H1 (cell line): ENCODE results near the gene C19orf44. TPM values are rescaled to one million over a fixed set of nuclear protein-coding genes. Genes with fewer than 3 reads are reported as not detected.

Experiments used
- CTCF ChIA-PET: fragments of 300-600 bp; sonication (Branson Sonifier 250); formaldehyde crosslinking; loops from one replicate; lab custom pipeline; 2021; ENCODE audit not compliant: partially characterized antibody; lab: Charles Lee
- POLR2A ChIA-PET: fragments of 300-600 bp; sonication (Branson Sonifier 250); formaldehyde crosslinking; loops from one replicate; lab custom pipeline; 2021; ENCODE audit warnings: inconsistent platforms; ENCODE audit not compliant: partially characterized antibody; lab: Charles Lee
- DNase-seq, 2 experiments: peaks; one replicate each; pipeline versions ENCODE4 v3.0.0 to v3.0.0-alpha.2; 2010 to 2022; ENCODE audit warnings: low spot score in 2 of 2, low read depth in 1 of 2, mixed read lengths in 1 of 2
- FAIRE-seq: peaks from 2 replicates; lab custom pipeline; 2011; peaks lifted over from hg19 to GRCh38; lab: Jason Lieb, UNC
- H2AFZ ChIP-seq: 2 replicates; pipeline ENCODE4 v1.8.1; 2012; ENCODE audit warnings: low read length, inconsistent platforms
- H2AK5ac ChIP-seq: 2 replicates; pipeline ENCODE4 v1.6.1; 2013; ENCODE audit warnings: low read depth, low read length
- H2BK120ac ChIP-seq: replicated peaks from 2 replicates; pipeline ENCODE3; 2013; ENCODE audit warnings: low read depth, low read length, inconsistent platforms
- H2BK12ac ChIP-seq: 2 replicates; pipeline ENCODE4 v1.6.1; 2013; ENCODE audit warnings: low read depth, low read length
- H2BK15ac ChIP-seq: 2 replicates; pipeline ENCODE4 v1.6.1; 2013; ENCODE audit warnings: low read length
- H2BK20ac ChIP-seq: 2 replicates; pipeline ENCODE4 v1.6.1; 2013; ENCODE audit warnings: low read length
- H2BK5ac ChIP-seq: 2 replicates; pipeline ENCODE4 v1.6.1; 2013; ENCODE audit warnings: low read depth, low read length
- H3K14ac ChIP-seq: 2 replicates; pipeline ENCODE4 v1.6.1; 2013; ENCODE audit warnings: inconsistent platforms; ENCODE audit not compliant: insufficient read length
- H3K18ac ChIP-seq: 2 replicates; pipeline ENCODE4 v1.6.1; 2013; ENCODE audit warnings: low read length; ENCODE audit errors: extremely low read depth
- H3K23ac ChIP-seq: 2 replicates; pipeline ENCODE4 v1.6.1; 2013; ENCODE audit warnings: inconsistent platforms; ENCODE audit not compliant: insufficient read length
- H3K23me2 ChIP-seq: 2 replicates; pipeline ENCODE4 v1.6.1; 2013; ENCODE audit warnings: low read depth, low read length
- H3K27ac ChIP-seq: 2 replicates; pipeline ENCODE4 v1.6.1; 2011; ENCODE audit warnings: low read depth, low read length, inconsistent platforms
- H3K27me3 ChIP-seq, 4 experiments: replicated peaks in 1 of 4; 1 replicate in 1 of 4; 2 replicates in 3 of 4; pipeline versions ENCODE4 v1.6.1 to v1.8.1; 2011 to 2013; ENCODE audit warnings: low read length in 3 of 4, mild to moderate bottlenecking in 3 of 4, inconsistent platforms in 2 of 4, mixed read lengths in 2 of 4, moderate library complexity in 1 of 4; ENCODE audit not compliant: control insufficient read depth in 3 of 4, insufficient read depth in 3 of 4; ENCODE audit errors: extremely low read depth in 1 of 4
- H3K36me3 ChIP-seq, 4 experiments: 2 replicates each; pipeline versions ENCODE4 v1.6.1 to v1.8.1; 2011 to 2013; ENCODE audit warnings: mild to moderate bottlenecking in 4 of 4, low read length in 3 of 4, moderate library complexity in 2 of 4, control low read depth in 1 of 4, inconsistent platforms in 1 of 4; ENCODE audit not compliant: insufficient read depth in 4 of 4, control insufficient read depth in 2 of 4
- H3K4ac ChIP-seq: replicated peaks from 2 replicates; pipeline ENCODE3; 2013; ENCODE audit warnings: low read length, low read depth, mixed read lengths, inconsistent platforms; ENCODE audit not compliant: insufficient read length
- H3K4me1 ChIP-seq, 4 experiments: replicated peaks in 1 of 4; 1 replicate in 1 of 4; 2 replicates in 3 of 4; pipeline versions ENCODE4 v1.6.1 to v1.8.1; 2011 to 2013; ENCODE audit warnings: low read length in 3 of 4, inconsistent platforms in 2 of 4, mixed read lengths in 1 of 4; ENCODE audit not compliant: insufficient read depth in 4 of 4, control insufficient read depth in 3 of 4
- H3K4me2 ChIP-seq, 2 experiments: 2 replicates each; pipeline versions ENCODE4 v1.6.1 to v1.8.1; 2011 to 2013; ENCODE audit warnings: low read depth in 2 of 2, low read length in 2 of 2, control low read depth in 1 of 2, inconsistent platforms in 1 of 2, mild to moderate bottlenecking in 1 of 2; ENCODE audit not compliant: insufficient read depth in 1 of 2
- H3K4me3 ChIP-seq, 4 experiments: fragments of 200-600, 300-600 bp in 1 of 4; sonication (generic), shearing (Covaris generic), sonication (Bioruptor Twin) in 1 of 4; 2 replicates each; pipeline versions ENCODE4 v1.5.1 to v1.8.1; 2011 to 2016; ENCODE audit warnings: low read length in 4 of 4, low read depth in 3 of 4, control low read depth in 2 of 4, inconsistent platforms in 2 of 4, mild to moderate bottlenecking in 2 of 4, mixed read lengths in 1 of 4, moderate library complexity in 1 of 4; ENCODE audit not compliant: insufficient read depth in 2 of 4; ENCODE audit errors: extremely low read depth in 1 of 4
- H3K56ac ChIP-seq: replicated peaks from 2 replicates; pipeline ENCODE3; 2013; ENCODE audit warnings: low read depth, mild to moderate bottlenecking, mixed read lengths, low read length, inconsistent platforms; ENCODE audit not compliant: insufficient read length
- H3K79me1 ChIP-seq: 2 replicates; pipeline ENCODE4 v1.6.1; 2013; ENCODE audit warnings: low read depth, low read length, control low read depth
- H3K79me2 ChIP-seq, 2 experiments: 2 replicates each; pipeline versions ENCODE4 v1.6.1 to v1.8.1; 2012 to 2013; ENCODE audit warnings: low read length in 2 of 2, mild to moderate bottlenecking in 2 of 2, inconsistent platforms in 1 of 2; ENCODE audit not compliant: insufficient read depth in 2 of 2, control insufficient read depth in 1 of 2
- H3K9ac ChIP-seq, 4 experiments: replicated peaks in 1 of 4; 1 replicate in 1 of 4; 2 replicates in 3 of 4; pipeline versions ENCODE4 v1.6.1 to v1.8.1; 2011 to 2013; ENCODE audit warnings: low read depth in 3 of 4, low read length in 3 of 4, control low read depth in 2 of 4, mild to moderate bottlenecking in 2 of 4, moderate library complexity in 2 of 4, inconsistent platforms in 1 of 4; ENCODE audit errors: extremely low read depth in 1 of 4
- H3K9me3 ChIP-seq, 2 experiments: 2 replicates each; pipeline versions ENCODE4 v1.6.1 to v1.8.1; 2012 to 2013; ENCODE audit warnings: mild to moderate bottlenecking in 2 of 2, moderate library complexity in 2 of 2, control low read depth in 1 of 2, inconsistent platforms in 1 of 2, low read depth in 1 of 2, low read length in 1 of 2, mixed read lengths in 1 of 2; ENCODE audit not compliant: insufficient read depth in 2 of 2
- H4K20me1 ChIP-seq, 2 experiments: replicated peaks in 1 of 2; 2 replicates each; pipeline versions ENCODE3 to v1.8.1; 2011 to 2013; ENCODE audit warnings: inconsistent platforms in 2 of 2, low read length in 2 of 2, mild to moderate bottlenecking in 1 of 2; ENCODE audit not compliant: insufficient read depth in 2 of 2, control insufficient read depth in 1 of 2
- H4K5ac ChIP-seq: 2 replicates; pipeline ENCODE4 v1.6.1; 2013; ENCODE audit warnings: low read length, low read depth, mixed read lengths, inconsistent platforms; ENCODE audit not compliant: insufficient read length
- H4K8ac ChIP-seq: 2 replicates; pipeline ENCODE4 v1.8.0; 2013; ENCODE audit warnings: mild to moderate bottlenecking, moderate library complexity, low read length, inconsistent platforms; ENCODE audit not compliant: insufficient read depth; ENCODE audit errors: extremely low read depth
- H4K91ac ChIP-seq: replicated peaks from 2 replicates; pipeline ENCODE3; 2013; ENCODE audit warnings: low read length, mixed read lengths, inconsistent platforms; ENCODE audit not compliant: insufficient read length
- CHD2 ChIP-seq: IDR thresholded peaks from 2 replicates; pipeline ENCODE4 v1.6.1; 2012; ENCODE audit warnings: low read length, improper control_type of control experiment
- CREB1 ChIP-seq: IDR thresholded peaks from 2 replicates; pipeline ENCODE4 v1.6.1; 2012; ENCODE audit warnings: inconsistent platforms
- EZH2 ChIP-seq: fragments of 200-600 bp; sonication (generic); IDR thresholded peaks from 2 replicates; pipeline ENCODE4 v1.7.1; 2012; ENCODE audit warnings: low read depth, mild to moderate bottlenecking, moderate library complexity, low read length, inconsistent platforms; ENCODE audit not compliant: severe bottlenecking
- GTF2F1 ChIP-seq: IDR thresholded peaks from 2 replicates; pipeline ENCODE4 v1.6.1; 2012; ENCODE audit warnings: low read depth, low read length, improper control_type of control experiment, borderline replicate concordance
- HDAC6 ChIP-seq: IDR thresholded peaks from one replicate; pipeline ENCODE4 v1.7.1; 2012; ENCODE audit warnings: low read depth, mild to moderate bottlenecking, inconsistent platforms, low read length, moderate library complexity
- SAP30 ChIP-seq: fragments of 300-600 bp; sonication (generic); IDR thresholded peaks from 2 replicates; pipeline ENCODE4 v1.7.1; 2012; ENCODE audit warnings: low read length, moderate library complexity, mild to moderate bottlenecking, inconsistent platforms; ENCODE audit not compliant: insufficient read depth, insufficient replicate concordance
- SRF ChIP-seq: IDR thresholded peaks from 2 replicates; pipeline ENCODE4 v1.6.1; 2011; ENCODE audit warnings: mild to moderate bottlenecking, low read depth, low read length, moderate library complexity
- USF2 ChIP-seq: IDR thresholded peaks from 2 replicates; pipeline ENCODE4 v1.6.1; 2011; ENCODE audit warnings: low read length, improper control_type of control experiment
- ZNF274 ChIP-seq: IDR thresholded peaks from 2 replicates; pipeline ENCODE4 v1.7.0; 2012; ENCODE audit warnings: low read length, borderline replicate concordance; ENCODE audit errors: extremely low read depth
- WGBS, 2 experiments: shearing (Covaris generic) in 1 of 2; methylation state at CpG; one replicate each; pipeline versions ENCODE4 v1.1.6 to v1.1.7; 2013 to 2015; ENCODE audit warnings: low lambda C conversion rate in 2 of 2, mixed read lengths in 2 of 2, inconsistent platforms in 1 of 2, low coverage in 1 of 2, missing lambda C conversion rate in 1 of 2; ENCODE audit not compliant: insufficient replicate concordance in 2 of 2, insufficient coverage in 1 of 2, insufficient read length in 1 of 2; ENCODE audit errors: extremely low coverage in 1 of 2, missing lambda C conversion rate in 1 of 2; 5-methylcytosine and 5-hydroxymethylcytosine counted together
- polyA plus RNA-seq, 7 experiments: library from polyadenylated mRNA; depleted of rRNA in 3 of 7; stranded (reverse) in 5 of 7; unstranded in 2 of 7; fragments of >200 nt in 5 of 7; fragments of 200-250 nt in 2 of 7; gene quantifications; 1 replicate in 5 of 7; 2 replicates in 1 of 7; 4 replicates in 1 of 7; pipeline versions ENCODE4 v1.2.1 to v1.2.3, GENCODE V29; 2011 to 2013; ENCODE audit warnings: missing spikeins in 2 of 7, mixed read lengths in 2 of 7
- total RNA-seq: library from RNA; stranded (reverse); fragmentation: NEBNext Ultra II Directional; extraction: Animal tissue kit (Norgen Biotek cat#: 25700); gene quantifications from 2 replicates; pipeline ENCODE4 v1.2.1, GENCODE V29; 2021

The C19orf44 gene
- total and polyA plus RNA-seq, 2 of the 8 experiments (the other 6 are each of a cell fraction or from before 2014, with no cell fraction given) = 2.1 to 4.5 TPM

- H3K14ac ChIP-seq = no peak overlapping the region
- peaks cover 11% of the 10 kb centered on the region for H3K79me1 ChIP-seq
- H3K4me2 ChIP-seq = peak overlapping the region; percentile 91 to 95
- H3K9ac ChIP-seq = peak overlapping the region in 1 of 4 experiments; percentile 91; a peak in 3 of 7 replicates
- no peak overlapping the region for H2BK20ac ChIP-seq
- H3K4ac ChIP-seq = no peak overlapping the region
- H3K18ac ChIP-seq = no peak overlapping the region
- no peak overlapping the region for H4K91ac ChIP-seq
- H3K36me3 ChIP-seq = peaks cover 0 to 21% (median 8%) of the 10 kb centered on the region in 4 experiments; a peak in 6 of 8 replicates
- 89% methylated on average over 12 of the region's 12 CpGs; no CpG with 5 or more reads in 1 of the 2 experiments for WGBS, 2 experiments
- H3K27ac ChIP-seq = no peak overlapping the region
- H2BK120ac ChIP-seq = no peak overlapping the region
- H3K23me2 ChIP-seq = peaks cover 6% of the 10 kb centered on the region; the same call in 1 of the 2 replicates
- H3K4me1 ChIP-seq = peaks cover 0 to 5% (median 3%) of the 10 kb centered on the region in 4 experiments; a peak in 4 of 7 replicates
- H3K9me3 ChIP-seq = no peaks in the 10 kb centered on the region
- no peak for FAIRE-seq
- peak overlapping the region; percentile 86 to 99 (median 99); a peak in 7 of 8 replicates for H3K4me3 ChIP-seq
- no peak for DNase-seq
- H4K8ac ChIP-seq = no peak overlapping the region
- H3K79me2 ChIP-seq = peaks cover 35 to 72% of the 10 kb centered on the region in 2 experiments
- no peak overlapping the region for H2AFZ ChIP-seq
- POLR2A ChIA-PET = interaction anchor here (1.3 to 1.6 kb wide), 3 partner anchors 19 to 51 kb away, joined by 3 to 7 read pairs (median 3); no protein-coding TSS in a partner anchor
- no peak overlapping the region for H2BK5ac ChIP-seq
- H4K5ac ChIP-seq = no peak overlapping the region
- H2BK12ac ChIP-seq = no peak overlapping the region
- no peak overlapping the region for H3K23ac ChIP-seq
- H3K27me3 ChIP-seq = no peaks in the 10 kb centered on the region
- H4K20me1 ChIP-seq = peaks cover 19 to 28% of the 10 kb centered on the region in 2 experiments
- no peak overlapping the region for H2AK5ac ChIP-seq
- H3K56ac ChIP-seq = no peak overlapping the region
- CTCF ChIA-PET = interaction anchor here (0.7 to 1.6 kb wide), 4 partner anchors 15 to 26 kb away, joined by 3 to 4 read pairs (median 3); no protein-coding TSS in a partner anchor
- no peak overlapping the region for H2BK15ac ChIP-seq
- TF ChIP-seq EZH2 (no peak), GTF2F1 (no peak), HDAC6 (no peak), ZNF274 (no peak), SAP30 (no peak), SRF (no peak), CREB1 (no peak), CHD2 (no peak), USF2 (no peak)
These were observed 44.8 kb downstream of the C19orf44 start for GRCh38 chr19:16540948-16541347.
